NCI-H524 (cell line): ENCODE data around the gene POC5.
"Not testable (repeated sequence)": the region's sequence is repeated elsewhere in the genome, so short reads cannot be mapped to it uniquely, and the experiment has no call there.

Experiments used
- DNase-seq, 2 experiments: peaks; one replicate each; lab custom pipeline; 2025; lab: John Stamatoyannopoulos, UW

POC5 gene

GRCh38 chr5:75701856-75702255 lies 15.4 kb downstream of the POC5 start:
- no peak for DNase-seq

DNA sequence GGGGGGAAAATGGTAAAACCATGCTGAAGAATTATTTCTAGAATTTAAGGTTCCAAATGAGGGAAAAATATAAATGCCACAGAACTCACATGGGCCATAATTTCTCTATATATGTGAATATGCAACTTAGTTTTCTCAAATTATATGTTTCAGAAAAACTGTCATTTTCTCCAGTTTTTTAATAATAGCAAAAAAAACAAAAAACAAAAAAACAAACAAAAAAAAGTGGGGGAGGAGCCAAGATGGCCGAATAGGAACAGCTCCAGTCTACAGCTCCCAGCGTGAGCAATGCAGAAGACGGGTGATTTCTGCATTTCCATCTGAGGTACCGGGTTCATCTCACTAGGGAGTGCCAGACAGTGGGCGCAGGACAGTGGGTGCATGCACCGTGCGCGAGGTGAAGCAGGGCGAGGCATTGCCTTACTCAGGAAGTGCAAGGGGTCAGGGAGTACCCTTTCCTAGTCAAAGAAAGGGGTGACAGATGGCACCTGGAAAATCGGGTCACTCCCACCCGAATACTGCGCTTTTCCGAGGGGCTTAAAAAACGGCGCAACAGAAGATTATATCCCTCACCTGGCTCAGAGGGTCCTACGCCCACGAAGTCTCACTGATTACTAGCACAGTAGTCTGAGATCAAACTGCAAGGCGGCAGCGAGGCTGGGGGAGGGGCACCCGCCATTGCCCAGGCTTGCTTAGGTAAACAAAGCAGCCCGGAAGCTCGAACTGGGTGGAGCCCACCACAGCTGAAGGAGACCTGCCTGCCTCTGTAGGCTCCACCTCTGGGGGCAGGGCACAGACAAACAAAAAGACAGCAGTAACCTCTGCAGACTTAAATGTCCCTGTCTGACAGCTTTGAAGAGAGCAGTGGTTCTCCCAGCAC lies 21.5 kb downstream of the POC5 start:
- DNase-seq = not testable (repeated sequence)

- DNase-seq = no peak
Observed at GRCh38 chr5:75694781-75695180, 22.5 kb downstream of the POC5 start.

DNA sequence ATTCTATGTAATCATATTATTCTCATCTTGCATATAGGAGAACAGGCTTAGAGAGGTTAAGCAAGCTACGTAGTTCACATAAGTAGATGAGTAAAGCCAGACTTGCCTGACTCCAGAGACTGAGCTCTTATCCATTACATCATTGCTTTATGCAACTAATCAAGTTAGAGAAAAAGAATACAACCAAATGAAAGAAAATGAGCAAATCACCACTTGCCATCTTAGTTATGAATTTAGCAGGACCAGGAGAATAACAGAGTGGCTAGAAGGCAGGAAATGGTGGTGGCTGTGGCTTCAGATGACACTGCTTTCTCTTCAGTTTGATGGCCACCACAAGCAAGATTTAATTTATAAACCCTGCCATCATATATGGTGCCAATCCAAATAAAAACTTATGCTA lies 26.6 kb downstream of the POC5 start:
- DNase-seq = no peak

- no peak for DNase-seq
Observed at GRCh38 chr5:75686480-75686879, 30.8 kb downstream of the POC5 start.

DNA sequence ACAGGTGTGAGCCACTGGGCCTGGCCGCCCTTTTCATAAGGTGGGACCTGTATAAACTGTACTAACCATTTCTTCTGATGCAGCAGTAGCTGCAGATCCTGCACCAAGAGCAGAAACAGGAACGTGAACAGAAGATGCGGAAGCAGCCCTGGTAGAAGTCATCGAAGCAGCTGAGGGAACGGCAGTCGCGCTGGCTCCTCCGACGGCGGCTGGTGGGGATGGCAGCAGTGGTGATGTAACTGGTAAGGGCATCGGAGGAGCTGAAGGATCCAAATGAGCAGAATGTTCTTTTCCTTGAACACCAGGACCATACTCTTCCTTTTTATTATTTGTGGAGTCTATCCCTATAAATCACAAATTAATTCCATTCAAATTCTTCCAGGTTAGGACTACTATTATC lies 32.1 kb downstream of the POC5 start:
- no peak for DNase-seq

- DNase-seq = peak in 1 of 2 experiments; percentile 33
Observed at GRCh38 chr5:75681125-75681830, 36.0 kb downstream of the POC5 start.

- no peak for DNase-seq
Observed at GRCh38 chr5:75678155-75678554, 39.1 kb downstream of the POC5 start.

- DNase-seq = no peak
Observed at GRCh38 chr5:75677607-75678006, 39.6 kb downstream of the POC5 start.

DNA sequence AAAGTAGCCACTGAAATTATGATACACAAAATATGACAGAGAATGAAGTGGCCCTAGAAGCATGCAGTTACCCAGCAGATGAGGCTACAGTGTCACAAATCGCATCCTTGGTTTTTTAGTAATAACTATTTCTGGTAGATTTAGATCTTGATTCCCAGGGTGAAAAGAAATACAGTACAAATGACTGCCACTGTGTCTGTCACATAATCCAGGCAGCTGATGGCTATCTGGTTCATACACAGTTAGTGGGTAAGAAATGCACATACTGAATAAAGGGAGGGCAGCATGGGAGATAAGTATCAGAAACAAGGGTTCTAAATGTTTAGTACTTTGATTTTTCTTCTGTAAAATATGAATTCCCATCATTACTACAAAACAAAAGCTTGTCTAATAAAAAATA lies 41.5 kb downstream of the POC5 start:
- DNase-seq = no peak

DNA sequence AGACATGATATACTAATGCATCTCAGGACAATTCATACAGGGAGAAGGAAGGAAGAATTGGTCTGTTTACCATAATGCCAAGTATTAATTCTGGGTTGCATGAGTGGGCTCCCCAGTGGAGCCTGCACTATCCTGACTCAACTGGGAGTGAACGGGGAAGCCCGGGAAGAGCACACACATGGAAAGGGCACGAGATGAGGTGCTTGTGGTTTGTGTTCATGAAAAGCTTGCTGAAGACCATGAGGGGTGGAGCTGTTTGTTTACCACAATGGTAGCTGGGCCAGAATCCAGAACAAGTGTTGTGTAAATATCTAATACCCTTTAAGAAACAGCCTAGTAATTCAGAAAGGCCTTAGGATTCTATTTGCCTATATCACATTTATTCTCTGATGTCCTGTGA lies 44.6 kb downstream of the POC5 start:
- no peak for DNase-seq

- no peak for DNase-seq
Observed at GRCh38 chr5:75671506-75671905, 45.7 kb downstream of the POC5 start.

DNA sequence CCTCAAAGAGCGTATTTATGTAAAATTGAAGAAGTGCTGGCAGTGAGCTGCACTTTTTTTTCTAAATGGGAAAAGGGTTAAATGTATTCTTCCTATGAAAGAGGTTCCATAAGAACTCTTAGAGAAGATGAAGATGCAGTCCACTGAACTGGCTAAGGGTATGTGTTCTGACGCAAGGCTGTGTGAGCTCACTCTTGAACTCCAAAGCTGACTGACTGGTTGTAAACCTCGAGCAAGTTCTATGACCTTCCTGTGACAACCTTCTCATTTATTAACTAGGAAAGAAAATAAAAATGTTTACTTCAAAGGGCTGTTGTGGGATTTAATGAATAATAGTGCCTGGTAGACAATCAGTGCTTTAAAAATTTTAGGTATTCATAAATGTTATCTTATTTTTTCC lies 46.7 kb downstream of the POC5 start:
- DNase-seq = no peak

GRCh38 chr5:75668977-75669689 lies 48.1 kb downstream of the POC5 start:
- DNase-seq = peak; percentile 45 to 72

- no peak for DNase-seq
Observed at GRCh38 chr5:75668445-75668844, 48.8 kb downstream of the POC5 start.

DNA sequence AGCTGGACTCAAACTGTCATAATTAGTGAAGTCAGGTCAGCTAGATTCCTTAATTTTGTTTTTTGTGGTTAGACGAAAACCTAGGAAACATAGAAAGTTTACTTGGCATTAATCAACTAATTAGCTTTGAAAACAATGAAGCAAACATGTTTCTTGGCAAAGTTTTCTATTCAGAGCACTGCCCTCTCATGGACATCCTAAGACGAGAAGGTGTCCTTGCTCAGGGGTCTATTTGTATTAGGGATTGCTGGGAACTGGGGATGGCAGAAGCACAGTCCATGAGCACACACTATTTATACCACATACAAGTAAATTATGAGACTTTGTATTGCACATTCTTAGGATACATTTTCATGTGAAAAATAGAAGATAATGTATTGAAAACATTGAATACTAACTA lies 49.7 kb downstream of the POC5 start:
- DNase-seq = no peak

DNA sequence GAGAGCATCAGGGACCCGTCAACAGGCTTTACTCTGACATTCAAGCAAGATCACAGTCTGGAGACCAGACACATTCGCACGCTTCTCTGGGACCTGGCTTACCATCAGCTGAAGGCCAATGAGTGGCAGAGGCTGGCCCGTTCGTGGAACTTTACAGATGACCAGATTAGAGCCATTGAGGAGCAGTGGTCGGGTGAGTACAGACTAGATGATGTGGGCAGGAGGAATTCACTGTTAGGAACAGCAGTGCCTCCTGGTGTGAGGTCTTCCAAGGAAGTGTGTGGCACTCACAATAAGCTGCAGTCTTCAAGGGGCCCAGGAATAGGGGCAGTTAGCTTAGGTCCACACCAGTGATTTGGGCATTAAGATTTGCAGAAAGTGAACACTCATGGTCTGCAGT lies 50.4 kb downstream of the POC5 start:
- DNase-seq = no peak

DNA sequence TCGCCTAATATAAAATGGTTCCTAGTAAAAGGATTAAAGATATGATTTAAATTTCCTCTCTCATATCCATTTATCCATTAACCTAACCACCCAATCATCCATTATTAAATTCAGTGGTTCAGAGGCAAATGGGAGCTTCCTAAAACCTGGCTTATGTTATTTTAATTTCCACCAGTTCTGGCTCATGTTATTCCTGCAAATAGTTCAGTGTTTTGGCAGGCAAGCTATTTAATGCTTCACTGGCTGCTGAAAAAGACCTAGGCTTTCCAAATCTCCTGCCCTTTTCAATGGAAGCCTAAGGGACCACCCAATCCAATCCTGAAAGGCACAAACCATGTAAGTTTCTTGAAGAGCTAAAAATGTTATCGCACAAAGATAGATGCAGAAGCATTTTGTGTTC lies 52.3 kb downstream of the POC5 start:
- no peak for DNase-seq

DNA sequence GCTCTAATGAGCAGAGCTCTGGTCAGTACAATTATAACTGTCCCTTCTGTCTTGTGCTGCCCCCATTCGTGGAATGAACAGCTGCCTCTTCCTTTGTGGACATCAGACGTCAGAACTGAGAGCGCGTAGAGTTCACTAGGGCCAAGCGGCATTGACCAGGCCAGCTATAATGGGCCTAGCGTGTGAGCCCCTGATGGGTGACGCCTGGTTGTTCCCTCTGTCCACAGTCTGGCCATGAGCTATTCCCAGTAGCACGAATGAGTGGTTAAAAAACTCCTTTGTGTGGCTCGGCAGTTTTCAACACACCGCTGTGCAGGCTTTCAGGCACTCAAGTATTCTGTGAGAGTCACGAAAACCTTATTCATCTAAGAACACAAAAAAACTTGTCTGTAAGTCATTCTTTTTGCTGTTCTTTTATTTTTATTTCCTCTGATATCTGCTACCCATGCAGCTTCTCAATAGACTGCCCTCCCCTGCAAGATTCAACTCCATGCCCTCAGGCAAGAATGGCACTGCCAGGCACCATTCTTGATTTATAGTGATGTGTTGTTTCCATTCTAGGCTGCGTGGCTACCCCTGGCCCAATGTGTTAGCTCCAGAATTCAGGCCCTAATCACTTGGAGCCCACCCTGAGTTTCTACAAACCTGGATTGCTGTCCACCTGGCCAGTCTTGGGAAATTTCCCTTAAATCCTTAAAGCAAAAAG lies 53.5 kb downstream of the POC5 start:
- DNase-seq = no peak

DNA sequence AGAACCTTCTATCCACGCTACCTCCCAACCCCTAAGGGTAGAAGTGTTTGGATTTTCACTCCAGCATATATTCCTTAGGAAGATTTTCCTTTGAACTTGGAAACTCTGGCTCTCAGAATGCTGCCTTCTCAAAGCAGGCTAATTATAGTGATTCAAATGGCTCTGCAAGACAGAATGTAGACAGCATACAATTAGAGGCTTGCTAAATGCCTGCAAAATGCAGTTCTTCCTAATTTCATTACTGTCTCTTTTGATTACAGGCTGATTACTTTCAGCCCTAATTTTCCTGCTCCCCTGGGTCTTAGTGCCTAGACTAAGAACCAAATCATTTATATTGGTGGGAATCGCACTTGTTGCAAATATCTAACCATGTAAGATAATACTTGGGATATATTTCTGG lies 55.2 kb downstream of the POC5 start:
- DNase-seq = no peak

DNA sequence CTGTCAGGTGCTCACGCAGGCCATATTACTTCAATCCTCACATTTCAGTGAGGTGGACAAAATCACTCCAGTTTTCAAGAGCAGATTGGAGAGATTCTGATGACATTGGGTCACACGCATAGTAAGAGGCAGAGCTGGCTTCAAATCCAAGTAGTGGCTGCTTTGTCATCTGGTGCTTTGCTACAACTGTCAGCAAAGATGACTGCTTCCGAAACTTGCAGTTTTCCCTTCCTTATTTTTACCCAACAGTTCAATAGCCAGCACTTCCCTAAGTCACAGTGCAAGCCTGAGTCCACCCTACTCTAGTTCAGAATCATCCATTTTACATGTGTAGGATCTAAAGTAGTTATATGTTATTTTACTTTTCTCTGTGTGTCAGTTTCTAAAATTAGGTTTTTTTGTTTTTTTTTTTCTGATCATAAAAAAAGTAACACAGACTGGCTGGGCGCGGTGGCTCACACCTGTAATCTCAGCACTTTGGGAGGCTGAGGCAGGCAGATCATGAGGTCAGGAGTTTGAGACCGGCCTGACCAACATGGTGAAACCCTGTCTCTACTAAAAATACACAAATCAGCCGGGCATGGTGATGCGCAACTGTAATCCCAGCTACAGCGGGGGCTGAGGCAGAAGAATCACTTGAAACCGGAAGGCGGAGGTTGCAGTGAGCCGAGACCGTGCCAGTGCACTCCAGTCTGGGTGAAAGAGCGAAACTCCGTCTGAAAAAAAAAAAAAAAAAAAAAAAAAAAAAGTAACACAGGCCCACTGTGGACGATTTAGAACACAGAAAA lies 56.4 kb downstream of the POC5 start:
- no peak for DNase-seq
